Heart left ventricle (tissue), 16 donors: Measurements from ENCODE around the gene GAK. TPM values are rescaled to one million over a fixed set of nuclear protein-coding genes. Genes with fewer than 3 reads are reported as not detected.

Experiments used
- ATAC-seq, 4 donors: fragments of 200-7000 bp; cut with Tn5 transposase; one replicate each; pipeline ENCODE4 v1.9.1; 2020 to 2022; ENCODE audit warnings: moderate library complexity in 4 of 4, mild to moderate bottlenecking in 3 of 4, moderate number of reproducible peaks in 1 of 4
- DNase-seq, 5 donors: peaks; one replicate each; pipeline ENCODE4 v3.0.0-alpha.2; 2020
- H3K27ac ChIP-seq, 12 donors: fragments of 200-600 bp; sonication (generic) in 4 of 12; one replicate each; pipeline versions ENCODE4 v1.5.0 to v1.8.0; 2016 to 2022; ENCODE audit warnings: mild to moderate bottlenecking in 2 of 12
- H3K27me3 ChIP-seq, 9 donors: fragments of 200-600 bp; sonication (generic) in 2 of 9; one replicate each; pipeline versions ENCODE4 v1.5.1 to v1.8.0; 2016 to 2022; ENCODE audit warnings: mild to moderate bottlenecking in 3 of 9
- H3K36me3 ChIP-seq, 9 donors: fragments of 200-600 bp; sonication (generic) in 2 of 9; one replicate each; pipeline versions ENCODE4 v1.5.0 to v1.8.0; 2018 to 2022; ENCODE audit warnings: mild to moderate bottlenecking in 2 of 9
- H3K4me1 ChIP-seq, 12 donors: fragments of 200-600 bp; sonication (generic) in 4 of 12; one replicate each; pipeline versions ENCODE4 v1.5.0 to v1.8.0; 2016 to 2022; ENCODE audit warnings: mild to moderate bottlenecking in 3 of 12
- H3K4me3 ChIP-seq, 12 donors: fragments of 200-600 bp; sonication (generic) in 4 of 12; one replicate each; pipeline versions ENCODE4 v1.5.0 to v1.8.0; 2017 to 2022; ENCODE audit warnings: mild to moderate bottlenecking in 9 of 12, moderate library complexity in 4 of 12
- H3K9me3 ChIP-seq, 12 donors: fragments of 200-600 bp; sonication (generic) in 4 of 12; one replicate each; pipeline versions ENCODE4 v1.5.0 to v1.8.0; 2016 to 2022; ENCODE audit warnings: mild to moderate bottlenecking in 1 of 12
- POLR2A ChIP-seq, 2 donors: fragments of 450-650 bp; IDR thresholded peaks; one replicate each; pipeline ENCODE4 v1.6.1; 2017; ENCODE audit warnings: antibody characterized with exemption in 2 of 2, mild to moderate bottlenecking in 2 of 2, moderate library complexity in 2 of 2
- WGBS, 4 donors: extraction: QIAGEN DNeasy Blood & Tissue Kit in 2 of 4; methylation state at CpG; one replicate each; pipeline versions ENCODE4 v1.1.5 to v1.1.7; 2013 to 2018; 5-methylcytosine and 5-hydroxymethylcytosine counted together
- intact Hi-C, 10 donors: fragments of 100-400 bp; cut with DNase I; formaldehyde crosslinking; loops; one replicate each; pipeline versions ENCODE4 v1.11.1 to v1.14.2; 2022
- polyA plus RNA-seq, 2 donors: library from polyadenylated mRNA; stranded (reverse); fragments of 200-250 nt; gene quantifications; one replicate each; pipeline ENCODE4 v1.2.3, GENCODE V29; 2013
- total RNA-seq, 9 donors: library from RNA; depleted of rRNA in 2 of 9; stranded (reverse); fragments of >200 nt in 2 of 9; fragmentation: NEBNext Ultra II Directional in 3 of 9; extraction: Animal tissue kit (Norgen Biotek cat#: 25700) in 3 of 9; gene quantifications; one replicate each; pipeline versions ENCODE4 v1.1.0 to v1.2.4, GENCODE V29; 2016 to 2023
- TF ChIP-seq, protein P1 (sequence below), 12 donors: fragments of 200-600 bp; sonication (generic) in 4 of 12; IDR thresholded peaks; one replicate each; pipeline versions ENCODE4 v1.5.0 to v1.8.0; 2018 to 2022; ENCODE audit warnings: antibody characterized with exemption in 12 of 12, mild to moderate bottlenecking in 5 of 12
- donor health status: ischemic (EF 13 %, LVEDD 7.1; RV severe dilation, severe dysfunction).
- donor health status: healthy with polysubstance abuse.
- donor health status: DM: no; HTN: yes; CAD: no.
- donor health status: DM: no; HTN: no; CAD: no.
- donor health status: ischemic (EF 25% LVEDD 6.9; RV normal size, moderate dysfunction).
- donor health status: ischemic (EF 25% LVEDD 5.7; RV mildly dilated, moderate dysfunction).
- donor health status: healthy.
- donor health status: DM: yes; HTN: yes; CAD: no.
- donor health status: ischemic (EF 35%, LVEDD 5.7; RV mildly dilated, moderate dysfunction).
- donor health status: nonischemic (EF 11% LVEDD 7.7; RV severe dilation, severe dysfunction).
- donor health status: DM: yes; HTN: yes; CAD: no.
- donor health status: PGD.
- donor health status: ischemic (EF 29% LVEDD 5.4; RV normal size, mild dysfunction).
- donor health status: nonischemic (EF 23%, LVEDD 6.1; RV moderate dilation, normal function).

Gene GAK
- total and polyA plus RNA-seq, 11 donors: 22.8 to 55.1 (median 33.8) TPM

- WGBS, 4 donors: 70 to 86% (median 79%) methylated on average over 16 to 28 of the region's 28 CpGs
Measured at GRCh38 chr4:901192-901910, 30.8 kb downstream of the GAK start.

GRCh38 chr4:900721-901120 lies 31.4 kb downstream of the GAK start:
- intact Hi-C loops: no loop called here
- no peak overlapping the region for H3K4me3 ChIP-seq
- H3K27me3 ChIP-seq: no peaks in the 10 kb centered on the region
- TF ChIP-seq POLR2A (IDR thresholded peaks at IDR 0.05): no peak
- TF ChIP-seq, protein P1, sequence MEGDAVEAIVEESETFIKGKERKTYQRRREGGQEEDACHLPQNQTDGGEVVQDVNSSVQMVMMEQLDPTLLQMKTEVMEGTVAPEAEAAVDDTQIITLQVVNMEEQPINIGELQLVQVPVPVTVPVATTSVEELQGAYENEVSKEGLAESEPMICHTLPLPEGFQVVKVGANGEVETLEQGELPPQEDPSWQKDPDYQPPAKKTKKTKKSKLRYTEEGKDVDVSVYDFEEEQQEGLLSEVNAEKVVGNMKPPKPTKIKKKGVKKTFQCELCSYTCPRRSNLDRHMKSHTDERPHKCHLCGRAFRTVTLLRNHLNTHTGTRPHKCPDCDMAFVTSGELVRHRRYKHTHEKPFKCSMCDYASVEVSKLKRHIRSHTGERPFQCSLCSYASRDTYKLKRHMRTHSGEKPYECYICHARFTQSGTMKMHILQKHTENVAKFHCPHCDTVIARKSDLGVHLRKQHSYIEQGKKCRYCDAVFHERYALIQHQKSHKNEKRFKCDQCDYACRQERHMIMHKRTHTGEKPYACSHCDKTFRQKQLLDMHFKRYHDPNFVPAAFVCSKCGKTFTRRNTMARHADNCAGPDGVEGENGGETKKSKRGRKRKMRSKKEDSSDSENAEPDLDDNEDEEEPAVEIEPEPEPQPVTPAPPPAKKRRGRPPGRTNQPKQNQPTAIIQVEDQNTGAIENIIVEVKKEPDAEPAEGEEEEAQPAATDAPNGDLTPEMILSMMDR (IDR thresholded peaks at IDR 0.05): no peak
- H3K9me3 ChIP-seq: no peaks in the 10 kb centered on the region
- H3K36me3 ChIP-seq: peaks cover 0 to 71% (median 33%) of the 10 kb centered on the region in 9 donors
- WGBS, 4 donors: 94 to 96% (median 95%) methylated on average over 6 of the region's 6 CpGs
- no peak for DNase-seq
- ATAC-seq: no peak
- no peak overlapping the region for H3K27ac ChIP-seq
- no peaks in the 10 kb centered on the region for H3K4me1 ChIP-seq

More at GRCh38 chr4:901192-901910, 30.8 kb downstream of the GAK start:
- no peaks in the 10 kb centered on the region for H3K9me3 ChIP-seq
- H3K36me3 ChIP-seq: peaks cover 0 to 65% (median 27%) of the 10 kb centered on the region in 9 donors
- no peak overlapping the region for H3K4me3 ChIP-seq
- H3K27me3 ChIP-seq: no peaks in the 10 kb centered on the region
- no peak overlapping the region for H3K27ac ChIP-seq
- no peaks in the 10 kb centered on the region for H3K4me1 ChIP-seq
- ATAC-seq (peak in 1 of 4 donors; percentile 8), DNase-seq (peak in 2 of 5 donors; percentile 45 to 48)
- TF ChIP-seq POLR2A (IDR thresholded peaks at IDR 0.05): no peak
- TF ChIP-seq, protein P1 (IDR thresholded peaks at IDR 0.05): no peak
- intact Hi-C loops: no loop called here

DNA sequence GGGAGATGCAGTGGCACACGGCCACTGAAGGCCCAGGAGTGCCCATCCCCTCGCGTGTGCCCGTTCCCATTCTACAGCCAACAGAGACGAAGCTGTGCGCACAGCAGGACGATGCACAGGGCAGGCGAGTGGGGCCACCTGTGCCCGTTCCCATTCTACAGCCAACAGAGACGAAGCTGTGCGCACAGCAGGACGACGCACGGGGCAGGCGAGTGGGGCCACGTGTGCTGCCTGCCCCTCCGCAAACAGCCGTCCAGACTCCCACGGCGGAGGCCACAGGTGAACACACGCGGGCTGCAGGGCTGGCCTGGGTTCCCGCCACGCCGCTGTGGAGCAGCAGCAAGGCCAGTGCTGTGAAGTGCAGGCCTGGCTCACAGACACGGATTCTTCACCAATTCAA lies 32.0 kb downstream of the GAK start:
- no peak overlapping the region for H3K4me3 ChIP-seq
- DNase-seq (no peak), ATAC-seq (no peak)
- intact Hi-C loops: no loop called here
- TF ChIP-seq POLR2A (IDR thresholded peaks at IDR 0.05): no peak
- TF ChIP-seq, protein P1 (IDR thresholded peaks at IDR 0.05): no peak
- peaks cover 0 to 77% (median 39%) of the 10 kb centered on the region in 9 donors for H3K36me3 ChIP-seq
- H3K27ac ChIP-seq: no peak overlapping the region
- no peaks in the 10 kb centered on the region for H3K9me3 ChIP-seq
- H3K4me1 ChIP-seq: no peaks in the 10 kb centered on the region
- 89 to 97% (median 95%) methylated on average over 6 to 26 of the region's 26 CpGs for WGBS, 4 donors
- no peaks in the 10 kb centered on the region for H3K27me3 ChIP-seq

DNA sequence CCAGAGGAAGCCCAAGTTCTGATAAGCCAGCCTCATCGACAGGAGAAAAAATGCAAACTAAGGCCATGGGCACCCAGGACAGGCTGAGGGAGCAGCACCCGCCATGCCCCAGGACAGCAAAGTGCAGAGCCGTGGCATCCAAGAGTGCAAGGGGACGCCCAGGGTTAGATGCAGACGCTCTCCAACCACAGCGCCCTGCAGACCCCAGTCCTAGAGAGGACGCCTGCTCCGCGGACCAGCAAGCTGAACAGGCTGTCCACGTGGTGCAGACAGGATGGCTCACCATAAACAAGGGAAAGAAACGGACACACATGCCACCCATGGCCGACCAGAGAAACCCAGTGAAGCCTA lies 32.6 kb downstream of the GAK start:
- no peaks in the 10 kb centered on the region for H3K4me1 ChIP-seq
- TF ChIP-seq, protein P1 (IDR thresholded peaks at IDR 0.05): no peak
- TF ChIP-seq POLR2A (IDR thresholded peaks at IDR 0.05): no peak
- no peak overlapping the region for H3K27ac ChIP-seq
- ATAC-seq (peak in 1 of 4 donors; percentile 3), DNase-seq (no peak)
- H3K27me3 ChIP-seq: no peaks in the 10 kb centered on the region
- no peaks in the 10 kb centered on the region for H3K9me3 ChIP-seq
- intact Hi-C loops: no loop called here
- H3K36me3 ChIP-seq: peaks cover 0 to 77% (median 42%) of the 10 kb centered on the region in 9 donors
- H3K4me3 ChIP-seq: no peak overlapping the region
- 91 to 95% (median 92%) methylated on average over 12 of the region's 12 CpGs for WGBS, 4 donors
